NCI-H1105 treated with DMSO at 0.1 percent for 48 hours (cell line): ENCODE results near the gene OSBP2.
"Not testable (repeated sequence)": the region's sequence is repeated elsewhere in the genome, so short reads cannot be mapped to it uniquely, and the experiment has no call there.

Source experiments
- DNase-seq: peaks from one replicate; lab custom pipeline; 2025; lab: John Stamatoyannopoulos, UW

The OSBP2 gene

GRCh38 chr22:30718938-30719337, 24.3 kb downstream of the OSBP2 start:
- DNase-seq = no peak

GRCh38 chr22:30720263-30720837, 25.7 kb downstream of the OSBP2 start:
- no peak for DNase-seq

GRCh38 chr22:30721741-30722140, 27.1 kb downstream of the OSBP2 start:
- DNase-seq = no peak

- DNase-seq = no peak
Measured at GRCh38 chr22:30728826-30729225, 34.2 kb downstream of the OSBP2 start.

- DNase-seq = no peak
Measured at GRCh38 chr22:30731658-30732057, 37.0 kb downstream of the OSBP2 start.

GRCh38 chr22:30732426-30732825, 37.8 kb downstream of the OSBP2 start:
- no peak for DNase-seq

- no peak for DNase-seq
Measured at GRCh38 chr22:30733181-30733631, 38.5 kb downstream of the OSBP2 start.

GRCh38 chr22:30740007-30740406, 45.3 kb downstream of the OSBP2 start:
- not testable (repeated sequence) for DNase-seq

GRCh38 chr22:30740511-30740910, 45.8 kb downstream of the OSBP2 start:
- DNase-seq = not testable (repeated sequence)

GRCh38 chr22:30742291-30743256, 47.9 kb downstream of the OSBP2 start:
- DNase-seq = no peak

GRCh38 chr22:30743257-30744020, 48.8 kb downstream of the OSBP2 start:
- DNase-seq = no peak

GRCh38 chr22:30744224-30744623, 49.5 kb downstream of the OSBP2 start:
- DNase-seq = no peak

GRCh38 chr22:30747493-30747892, 52.8 kb downstream of the OSBP2 start:
- no peak for DNase-seq

- no peak for DNase-seq
Measured at GRCh38 chr22:30749272-30749671, 54.6 kb downstream of the OSBP2 start.

- DNase-seq = no peak
Measured at GRCh38 chr22:30749849-30750248, 55.2 kb downstream of the OSBP2 start.

- DNase-seq = no peak
Measured at GRCh38 chr22:30751529-30751928, 56.9 kb downstream of the OSBP2 start.

- DNase-seq = no peak
Measured at GRCh38 chr22:30752771-30753170, 58.1 kb downstream of the OSBP2 start.

GRCh38 chr22:30753701-30754100, 59.0 kb downstream of the OSBP2 start:
- DNase-seq = no peak

- DNase-seq = no peak
Measured at GRCh38 chr22:30754521-30754920, 59.8 kb downstream of the OSBP2 start.

- peak; percentile 22 for DNase-seq
Measured at GRCh38 chr22:30754971-30755758, 60.5 kb downstream of the OSBP2 start.

- DNase-seq = no peak
Measured at GRCh38 chr22:30755759-30756124, 61.1 kb downstream of the OSBP2 start.
